Peyer's patch (tissue), 4 donors: ENCODE results near the gene TIMM17A.

Experiments used
- POLR2A ChIP-seq, 2 donors: fragments of 450-650 bp; IDR thresholded peaks; one replicate each; pipeline ENCODE4 v1.5.1; 2017; ENCODE audit warnings: antibody characterized with exemption in 2 of 2, mild to moderate bottlenecking in 2 of 2, moderate library complexity in 2 of 2
- TF ChIP-seq, protein P1 (sequence below), 6 experiments: fragments of 450-650 bp in 4 of 6; fragments of 200-600 bp in 2 of 6; sonication (generic) in 1 of 6; IDR thresholded peaks; one replicate each; pipeline ENCODE4 v1.5.1; 2017 to 2019; ENCODE audit warnings: antibody characterized with exemption in 6 of 6, mild to moderate bottlenecking in 3 of 6, moderate library complexity in 1 of 6

- TF ChIP-seq, protein P1, sequence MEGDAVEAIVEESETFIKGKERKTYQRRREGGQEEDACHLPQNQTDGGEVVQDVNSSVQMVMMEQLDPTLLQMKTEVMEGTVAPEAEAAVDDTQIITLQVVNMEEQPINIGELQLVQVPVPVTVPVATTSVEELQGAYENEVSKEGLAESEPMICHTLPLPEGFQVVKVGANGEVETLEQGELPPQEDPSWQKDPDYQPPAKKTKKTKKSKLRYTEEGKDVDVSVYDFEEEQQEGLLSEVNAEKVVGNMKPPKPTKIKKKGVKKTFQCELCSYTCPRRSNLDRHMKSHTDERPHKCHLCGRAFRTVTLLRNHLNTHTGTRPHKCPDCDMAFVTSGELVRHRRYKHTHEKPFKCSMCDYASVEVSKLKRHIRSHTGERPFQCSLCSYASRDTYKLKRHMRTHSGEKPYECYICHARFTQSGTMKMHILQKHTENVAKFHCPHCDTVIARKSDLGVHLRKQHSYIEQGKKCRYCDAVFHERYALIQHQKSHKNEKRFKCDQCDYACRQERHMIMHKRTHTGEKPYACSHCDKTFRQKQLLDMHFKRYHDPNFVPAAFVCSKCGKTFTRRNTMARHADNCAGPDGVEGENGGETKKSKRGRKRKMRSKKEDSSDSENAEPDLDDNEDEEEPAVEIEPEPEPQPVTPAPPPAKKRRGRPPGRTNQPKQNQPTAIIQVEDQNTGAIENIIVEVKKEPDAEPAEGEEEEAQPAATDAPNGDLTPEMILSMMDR (IDR thresholded peaks at IDR 0.05) = no peak
- no peak for TF ChIP-seq POLR2A (IDR thresholded peaks at IDR 0.05)
These were observed 867 bp upstream of the TIMM17A start for GRCh38 chr1:201954263-201955008.
